WTC11 (cell line): ENCODE measurements around the gene KLK11. TPM values are rescaled to one million over a fixed set of nuclear protein-coding genes. Genes with fewer than 3 reads are reported as not detected.

Experiments used
- ATAC-seq: fragments of 200-7000 bp; cut with Tn5 transposase; 2 replicates; pipeline ENCODE4 v1.10.0; 2021; ENCODE audit warnings: mild to moderate bottlenecking, moderate library complexity
- CTCF ChIA-PET: fragments of 300-600 bp; sonication (Branson Sonifier 250); formaldehyde crosslinking; loops from one replicate; lab custom pipeline; 2021; ENCODE audit warnings: antibody characterized with exemption; lab: Charles Lee
- POLR2A ChIA-PET: fragments of 350-600 bp; sonication (Branson Sonifier 250); formaldehyde crosslinking; loops from one replicate; lab custom pipeline; 2021; ENCODE audit warnings: antibody characterized with exemption; lab: Charles Lee
- DNase-seq: peaks from one replicate; pipeline ENCODE4 v3.0.0; 2021; ENCODE audit warnings: low spot score
- H3K27ac Mint-ChIP-seq: 2 replicates; pipeline ENCODE4 v1.8.0; 2021; ENCODE audit warnings: mixed read lengths
- H3K27me3 Mint-ChIP-seq: 2 replicates; pipeline ENCODE4 v1.8.0; 2021; ENCODE audit warnings: low read depth, mild to moderate bottlenecking, moderate library complexity, mixed read lengths
- H3K36me3 Mint-ChIP-seq: 2 replicates; pipeline ENCODE4 v1.8.0; 2021; ENCODE audit warnings: mixed read lengths
- H3K4me1 Mint-ChIP-seq: 2 replicates; pipeline ENCODE4 v1.8.0; 2022; ENCODE audit warnings: mixed read lengths
- H3K4me3 Mint-ChIP-seq: 2 replicates; pipeline ENCODE4 v1.8.0; 2021; ENCODE audit warnings: mild to moderate bottlenecking, moderate library complexity, mixed read lengths
- H3K9me3 Mint-ChIP-seq: 2 replicates; pipeline ENCODE4 v1.8.0; 2021; ENCODE audit warnings: mixed read lengths
- ETV6 ChIP-seq: sonication (generic); formaldehyde crosslinking; IDR thresholded peaks from 2 replicates; pipeline ENCODE4 v1.8.1; 2022; ENCODE audit warnings: mild to moderate bottlenecking, missing genetic modification reagents
- GABPB1 ChIP-seq: sonication (generic); formaldehyde crosslinking; IDR thresholded peaks from 2 replicates; pipeline ENCODE4 v1.8.1; 2023; ENCODE audit warnings: mild to moderate bottlenecking, missing genetic modification reagents
- MXD4 ChIP-seq: fragments of 250-450 bp; sonication (Bioruptor Pico); IDR thresholded peaks from 2 replicates; pipeline ENCODE4 v1.8.0; 2021; ENCODE audit warnings: mild to moderate bottlenecking, moderate library complexity, borderline replicate concordance
- NR1H2 ChIP-seq: sonication (generic); formaldehyde crosslinking; IDR thresholded peaks from 2 replicates; pipeline ENCODE4 v1.9.0; 2021; ENCODE audit warnings: mild to moderate bottlenecking, moderate library complexity, missing genetic modification reagents
- NR3C1 ChIP-seq: sonication (generic); formaldehyde crosslinking; conservative IDR thresholded peaks from 2 replicates; pipeline ENCODE4 v1.8.1; 2023; ENCODE audit warnings: low read depth, mild to moderate bottlenecking, missing genetic modification reagents
- OVOL2 ChIP-seq: fragments of 250-450 bp; sonication (Bioruptor Pico); IDR thresholded peaks from 2 replicates; pipeline ENCODE4 v1.9.0; 2021; ENCODE audit warnings: mild to moderate bottlenecking, borderline replicate concordance
- SP1 ChIP-seq: sonication (generic); formaldehyde crosslinking; conservative IDR thresholded peaks from 2 replicates; pipeline ENCODE4 v1.8.1; 2022; ENCODE audit warnings: missing genetic modification reagents
- TEAD1 ChIP-seq: sonication (generic); formaldehyde crosslinking; IDR thresholded peaks from 2 replicates; pipeline ENCODE4 v1.8.0; 2022; ENCODE audit warnings: mild to moderate bottlenecking, missing genetic modification reagents
- ZBTB21 ChIP-seq: sonication (generic); formaldehyde crosslinking; IDR thresholded peaks from 2 replicates; pipeline ENCODE4 v1.8.1; 2023; ENCODE audit warnings: mild to moderate bottlenecking, missing genetic modification reagents, borderline replicate concordance
- ZNF121 ChIP-seq: sonication (generic); formaldehyde crosslinking; IDR thresholded peaks from 2 replicates; pipeline ENCODE4 v1.8.0; 2023; ENCODE audit warnings: missing genetic modification reagents
- total RNA-seq: library from RNA; stranded (reverse); gene quantifications from 3 replicates; pipeline ENCODE4 v1.2.3, GENCODE V29; 2021
- TF ChIP-seq, protein P1 (sequence below): sonication (generic); formaldehyde crosslinking; IDR thresholded peaks from 2 replicates; pipeline ENCODE4 v1.8.0; 2022; ENCODE audit warnings: missing genetic modification reagents
- TF ChIP-seq, protein P2 (sequence below): sonication (generic); formaldehyde crosslinking; IDR thresholded peaks from 2 replicates; pipeline ENCODE4 v1.8.0; 2023; ENCODE audit warnings: missing genetic modification reagents, mild to moderate bottlenecking, borderline replicate concordance
- TF ChIP-seq, protein P3 (sequence below): fragments of 250-450 bp; sonication (Bioruptor Pico); IDR thresholded peaks from 2 replicates; pipeline ENCODE4 v2.1.2; 2022; ENCODE audit warnings: mild to moderate bottlenecking, moderate library complexity
- TF ChIP-seq, protein P4 (sequence below): sonication (generic); formaldehyde crosslinking; IDR thresholded peaks from 2 replicates; pipeline ENCODE4 v1.8.1; 2023; ENCODE audit warnings: mild to moderate bottlenecking, missing genetic modification reagents
- TF ChIP-seq, protein P5 (sequence below): fragments of 250-450 bp; sonication (Bioruptor Pico); IDR thresholded peaks from 2 replicates; pipeline ENCODE4 v1.9.0; 2021; ENCODE audit warnings: mild to moderate bottlenecking
- TF ChIP-seq, protein P6 (sequence below): sonication (generic); formaldehyde crosslinking; IDR thresholded peaks from 2 replicates; pipeline ENCODE4 v1.8.1; 2023; ENCODE audit warnings: mild to moderate bottlenecking, moderate library complexity, missing genetic modification reagents
- TF ChIP-seq, protein P7 (sequence below): sonication (generic); formaldehyde crosslinking; conservative IDR thresholded peaks from 2 replicates; pipeline ENCODE4 v1.8.1; 2022; ENCODE audit warnings: mild to moderate bottlenecking, missing genetic modification reagents

The KLK11 gene
- total RNA-seq, 1 experiment from 2014 or later = 0.55 TPM

DNA sequence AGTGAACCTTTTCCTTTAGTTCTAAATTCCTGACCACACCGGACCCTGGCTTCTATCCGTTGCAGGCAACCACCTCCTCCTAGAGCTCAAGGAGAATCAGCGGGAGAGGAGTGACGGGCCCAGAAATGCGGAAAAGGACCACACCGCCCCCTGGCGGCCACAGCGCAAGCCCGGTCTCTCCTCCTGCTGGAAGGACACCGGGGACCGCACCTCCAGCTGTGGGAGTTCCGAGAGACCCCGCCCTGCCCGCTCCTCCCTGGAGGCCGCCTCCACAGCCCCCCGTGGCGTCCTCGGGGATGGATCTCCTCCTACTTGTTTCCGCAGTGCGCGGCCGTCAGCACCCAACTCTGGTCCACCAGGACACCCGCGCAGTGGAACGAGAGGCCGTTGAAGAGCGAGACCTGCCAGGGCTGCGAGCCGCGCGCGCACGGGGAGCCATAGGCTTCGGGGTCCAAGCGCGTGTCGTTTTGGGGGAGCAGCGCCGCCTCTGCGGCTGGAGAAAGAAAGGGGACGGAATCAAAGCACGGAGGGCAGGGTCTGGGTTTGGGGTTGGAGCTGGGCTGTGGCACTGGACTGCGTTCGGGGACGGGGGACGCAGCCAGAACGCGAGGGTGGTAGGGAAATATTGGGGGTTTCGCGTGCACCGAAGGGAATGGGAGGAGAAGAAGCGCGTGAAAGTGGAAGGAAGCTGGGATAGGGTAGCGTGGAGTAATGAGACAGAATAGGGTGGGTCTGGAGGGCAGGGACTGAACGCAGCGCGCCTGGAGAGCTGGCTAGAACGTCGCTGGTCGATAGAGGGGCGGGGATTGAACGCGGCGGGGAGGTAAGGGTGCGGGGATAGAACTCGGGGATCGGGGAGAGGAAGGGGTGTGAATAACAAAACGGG, 9.4 kb downstream of the KLK11 start (continued):
- TF ChIP-seq, protein P1, sequence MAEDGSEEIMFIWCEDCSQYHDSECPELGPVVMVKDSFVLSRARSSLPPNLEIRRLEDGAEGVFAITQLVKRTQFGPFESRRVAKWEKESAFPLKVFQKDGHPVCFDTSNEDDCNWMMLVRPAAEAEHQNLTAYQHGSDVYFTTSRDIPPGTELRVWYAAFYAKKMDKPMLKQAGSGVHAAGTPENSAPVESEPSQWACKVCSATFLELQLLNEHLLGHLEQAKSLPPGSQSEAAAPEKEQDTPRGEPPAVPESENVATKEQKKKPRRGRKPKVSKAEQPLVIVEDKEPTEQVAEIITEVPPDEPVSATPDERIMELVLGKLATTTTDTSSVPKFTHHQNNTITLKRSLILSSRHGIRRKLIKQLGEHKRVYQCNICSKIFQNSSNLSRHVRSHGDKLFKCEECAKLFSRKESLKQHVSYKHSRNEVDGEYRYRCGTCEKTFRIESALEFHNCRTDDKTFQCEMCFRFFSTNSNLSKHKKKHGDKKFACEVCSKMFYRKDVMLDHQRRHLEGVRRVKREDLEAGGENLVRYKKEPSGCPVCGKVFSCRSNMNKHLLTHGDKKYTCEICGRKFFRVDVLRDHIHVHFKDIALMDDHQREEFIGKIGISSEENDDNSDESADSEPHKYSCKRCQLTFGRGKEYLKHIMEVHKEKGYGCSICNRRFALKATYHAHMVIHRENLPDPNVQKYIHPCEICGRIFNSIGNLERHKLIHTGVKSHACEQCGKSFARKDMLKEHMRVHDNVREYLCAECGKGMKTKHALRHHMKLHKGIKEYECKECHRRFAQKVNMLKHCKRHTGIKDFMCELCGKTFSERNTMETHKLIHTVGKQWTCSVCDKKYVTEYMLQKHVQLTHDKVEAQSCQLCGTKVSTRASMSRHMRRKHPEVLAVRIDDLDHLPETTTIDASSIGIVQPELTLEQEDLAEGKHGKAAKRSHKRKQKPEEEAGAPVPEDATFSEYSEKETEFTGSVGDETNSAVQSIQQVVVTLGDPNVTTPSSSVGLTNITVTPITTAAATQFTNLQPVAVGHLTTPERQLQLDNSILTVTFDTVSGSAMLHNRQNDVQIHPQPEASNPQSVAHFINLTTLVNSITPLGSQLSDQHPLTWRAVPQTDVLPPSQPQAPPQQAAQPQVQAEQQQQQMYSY (CRISPR knock-in tag) = peak; percentile 100
- TF ChIP-seq GABPB1 (CRISPR knock-in tag) (no peak), MXD4 (CRISPR knock-in tag) (no peak), NR1H2 (CRISPR knock-in tag) (no peak), ZBTB21 (CRISPR knock-in tag) (peak; percentile 57; the same call in 1 of the 2 replicates)
- TF ChIP-seq, protein P2, sequence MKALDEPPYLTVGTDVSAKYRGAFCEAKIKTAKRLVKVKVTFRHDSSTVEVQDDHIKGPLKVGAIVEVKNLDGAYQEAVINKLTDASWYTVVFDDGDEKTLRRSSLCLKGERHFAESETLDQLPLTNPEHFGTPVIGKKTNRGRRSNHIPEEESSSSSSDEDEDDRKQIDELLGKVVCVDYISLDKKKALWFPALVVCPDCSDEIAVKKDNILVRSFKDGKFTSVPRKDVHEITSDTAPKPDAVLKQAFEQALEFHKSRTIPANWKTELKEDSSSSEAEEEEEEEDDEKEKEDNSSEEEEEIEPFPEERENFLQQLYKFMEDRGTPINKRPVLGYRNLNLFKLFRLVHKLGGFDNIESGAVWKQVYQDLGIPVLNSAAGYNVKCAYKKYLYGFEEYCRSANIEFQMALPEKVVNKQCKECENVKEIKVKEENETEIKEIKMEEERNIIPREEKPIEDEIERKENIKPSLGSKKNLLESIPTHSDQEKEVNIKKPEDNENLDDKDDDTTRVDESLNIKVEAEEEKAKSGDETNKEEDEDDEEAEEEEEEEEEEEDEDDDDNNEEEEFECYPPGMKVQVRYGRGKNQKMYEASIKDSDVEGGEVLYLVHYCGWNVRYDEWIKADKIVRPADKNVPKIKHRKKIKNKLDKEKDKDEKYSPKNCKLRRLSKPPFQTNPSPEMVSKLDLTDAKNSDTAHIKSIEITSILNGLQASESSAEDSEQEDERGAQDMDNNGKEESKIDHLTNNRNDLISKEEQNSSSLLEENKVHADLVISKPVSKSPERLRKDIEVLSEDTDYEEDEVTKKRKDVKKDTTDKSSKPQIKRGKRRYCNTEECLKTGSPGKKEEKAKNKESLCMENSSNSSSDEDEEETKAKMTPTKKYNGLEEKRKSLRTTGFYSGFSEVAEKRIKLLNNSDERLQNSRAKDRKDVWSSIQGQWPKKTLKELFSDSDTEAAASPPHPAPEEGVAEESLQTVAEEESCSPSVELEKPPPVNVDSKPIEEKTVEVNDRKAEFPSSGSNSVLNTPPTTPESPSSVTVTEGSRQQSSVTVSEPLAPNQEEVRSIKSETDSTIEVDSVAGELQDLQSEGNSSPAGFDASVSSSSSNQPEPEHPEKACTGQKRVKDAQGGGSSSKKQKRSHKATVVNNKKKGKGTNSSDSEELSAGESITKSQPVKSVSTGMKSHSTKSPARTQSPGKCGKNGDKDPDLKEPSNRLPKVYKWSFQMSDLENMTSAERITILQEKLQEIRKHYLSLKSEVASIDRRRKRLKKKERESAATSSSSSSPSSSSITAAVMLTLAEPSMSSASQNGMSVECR = 0 out of 2 replicates have a peak, but pooled peaks have one; percentile 68
- TF ChIP-seq, protein P3, sequence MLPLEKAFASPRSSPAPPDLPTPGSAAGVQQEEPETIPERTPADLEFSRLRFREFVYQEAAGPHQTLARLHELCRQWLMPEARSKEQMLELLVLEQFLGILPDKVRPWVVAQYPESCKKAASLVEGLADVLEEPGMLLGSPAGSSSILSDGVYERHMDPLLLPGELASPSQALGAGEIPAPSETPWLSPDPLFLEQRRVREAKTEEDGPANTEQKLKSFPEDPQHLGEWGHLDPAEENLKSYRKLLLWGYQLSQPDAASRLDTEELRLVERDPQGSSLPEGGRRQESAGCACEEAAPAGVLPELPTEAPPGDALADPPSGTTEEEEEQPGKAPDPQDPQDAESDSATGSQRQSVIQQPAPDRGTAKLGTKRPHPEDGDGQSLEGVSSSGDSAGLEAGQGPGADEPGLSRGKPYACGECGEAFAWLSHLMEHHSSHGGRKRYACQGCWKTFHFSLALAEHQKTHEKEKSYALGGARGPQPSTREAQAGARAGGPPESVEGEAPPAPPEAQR (CRISPR knock-in tag) = no peak

DNA sequence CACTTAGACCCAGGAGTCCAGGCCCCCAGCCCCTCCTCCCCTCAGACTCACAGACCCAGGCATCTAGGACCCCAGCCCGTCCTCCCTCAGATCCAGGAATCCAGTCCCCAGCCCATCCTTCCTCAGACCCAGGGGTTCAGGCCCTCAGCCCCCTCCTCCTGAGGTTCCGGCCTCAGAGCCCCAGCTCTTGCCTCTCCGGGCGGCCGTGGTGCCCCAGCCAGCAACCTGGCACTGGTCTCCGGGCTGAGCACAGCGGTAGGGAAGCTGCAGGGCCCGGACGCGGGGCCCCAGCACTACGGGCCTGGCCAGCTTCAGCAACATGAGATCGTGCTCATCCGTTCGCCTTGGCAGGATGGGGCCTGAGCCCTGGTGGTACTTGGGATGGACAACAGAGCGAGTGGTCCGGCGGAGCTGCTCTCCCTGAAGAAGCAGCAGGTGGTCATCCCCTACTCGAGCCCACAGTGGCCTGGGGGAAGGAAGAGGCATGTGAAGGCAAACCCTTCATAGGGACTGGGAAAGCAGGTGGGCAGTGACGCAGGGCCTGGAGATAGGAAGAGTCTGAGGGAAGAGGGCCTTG, 10.6 kb downstream of the KLK11 start:
- H3K27ac Mint-ChIP-seq = peak overlapping the region; percentile 28; the same call in 1 of the 2 replicates
- ChIA-PET CTCF (interaction anchor here (0.9 to 8.5 kb wide), 8 partner anchors 14 to 324 kb away, joined by 3 to 347 read pairs (median 30); partner anchors contain the start of gene KLK8), POLR2A (interaction anchor here (0.6 kb wide), 1 partner anchor 460 kb away, joined by 3 read pairs; no protein-coding TSS in a partner anchor)
- no peaks in the 10 kb centered on the region for H3K36me3 Mint-ChIP-seq
- H3K4me1 Mint-ChIP-seq = peaks cover 9% of the 10 kb centered on the region
- DNase-seq (no peak), ATAC-seq (no peak)
- H3K27me3 Mint-ChIP-seq = peaks cover 60% of the 10 kb centered on the region
- H3K9me3 Mint-ChIP-seq = no peaks in the 10 kb centered on the region
- H3K4me3 Mint-ChIP-seq = peak overlapping the region; percentile 45
- TF ChIP-seq NR3C1 (CRISPR knock-in tag) = no peak
- no peak for TF ChIP-seq ETV6 (CRISPR knock-in tag)
- no peak for TF ChIP-seq ZNF121 (CRISPR knock-in tag)
- TF ChIP-seq SP1 (CRISPR knock-in tag) = no peak
- no peak for TF ChIP-seq OVOL2
- TF ChIP-seq, protein P4, sequence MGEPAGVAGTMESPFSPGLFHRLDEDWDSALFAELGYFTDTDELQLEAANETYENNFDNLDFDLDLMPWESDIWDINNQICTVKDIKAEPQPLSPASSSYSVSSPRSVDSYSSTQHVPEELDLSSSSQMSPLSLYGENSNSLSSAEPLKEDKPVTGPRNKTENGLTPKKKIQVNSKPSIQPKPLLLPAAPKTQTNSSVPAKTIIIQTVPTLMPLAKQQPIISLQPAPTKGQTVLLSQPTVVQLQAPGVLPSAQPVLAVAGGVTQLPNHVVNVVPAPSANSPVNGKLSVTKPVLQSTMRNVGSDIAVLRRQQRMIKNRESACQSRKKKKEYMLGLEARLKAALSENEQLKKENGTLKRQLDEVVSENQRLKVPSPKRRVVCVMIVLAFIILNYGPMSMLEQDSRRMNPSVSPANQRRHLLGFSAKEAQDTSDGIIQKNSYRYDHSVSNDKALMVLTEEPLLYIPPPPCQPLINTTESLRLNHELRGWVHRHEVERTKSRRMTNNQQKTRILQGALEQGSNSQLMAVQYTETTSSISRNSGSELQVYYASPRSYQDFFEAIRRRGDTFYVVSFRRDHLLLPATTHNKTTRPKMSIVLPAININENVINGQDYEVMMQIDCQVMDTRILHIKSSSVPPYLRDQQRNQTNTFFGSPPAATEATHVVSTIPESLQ (CRISPR knock-in tag) = no peak
- TF ChIP-seq TEAD1 (CRISPR knock-in tag) = no peak
- TF ChIP-seq, protein P5, sequence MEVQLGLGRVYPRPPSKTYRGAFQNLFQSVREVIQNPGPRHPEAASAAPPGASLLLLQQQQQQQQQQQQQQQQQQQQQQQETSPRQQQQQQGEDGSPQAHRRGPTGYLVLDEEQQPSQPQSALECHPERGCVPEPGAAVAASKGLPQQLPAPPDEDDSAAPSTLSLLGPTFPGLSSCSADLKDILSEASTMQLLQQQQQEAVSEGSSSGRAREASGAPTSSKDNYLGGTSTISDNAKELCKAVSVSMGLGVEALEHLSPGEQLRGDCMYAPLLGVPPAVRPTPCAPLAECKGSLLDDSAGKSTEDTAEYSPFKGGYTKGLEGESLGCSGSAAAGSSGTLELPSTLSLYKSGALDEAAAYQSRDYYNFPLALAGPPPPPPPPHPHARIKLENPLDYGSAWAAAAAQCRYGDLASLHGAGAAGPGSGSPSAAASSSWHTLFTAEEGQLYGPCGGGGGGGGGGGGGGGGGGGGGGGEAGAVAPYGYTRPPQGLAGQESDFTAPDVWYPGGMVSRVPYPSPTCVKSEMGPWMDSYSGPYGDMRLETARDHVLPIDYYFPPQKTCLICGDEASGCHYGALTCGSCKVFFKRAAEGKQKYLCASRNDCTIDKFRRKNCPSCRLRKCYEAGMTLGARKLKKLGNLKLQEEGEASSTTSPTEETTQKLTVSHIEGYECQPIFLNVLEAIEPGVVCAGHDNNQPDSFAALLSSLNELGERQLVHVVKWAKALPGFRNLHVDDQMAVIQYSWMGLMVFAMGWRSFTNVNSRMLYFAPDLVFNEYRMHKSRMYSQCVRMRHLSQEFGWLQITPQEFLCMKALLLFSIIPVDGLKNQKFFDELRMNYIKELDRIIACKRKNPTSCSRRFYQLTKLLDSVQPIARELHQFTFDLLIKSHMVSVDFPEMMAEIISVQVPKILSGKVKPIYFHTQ (CRISPR knock-in tag) = no peak
- TF ChIP-seq, protein P6, sequence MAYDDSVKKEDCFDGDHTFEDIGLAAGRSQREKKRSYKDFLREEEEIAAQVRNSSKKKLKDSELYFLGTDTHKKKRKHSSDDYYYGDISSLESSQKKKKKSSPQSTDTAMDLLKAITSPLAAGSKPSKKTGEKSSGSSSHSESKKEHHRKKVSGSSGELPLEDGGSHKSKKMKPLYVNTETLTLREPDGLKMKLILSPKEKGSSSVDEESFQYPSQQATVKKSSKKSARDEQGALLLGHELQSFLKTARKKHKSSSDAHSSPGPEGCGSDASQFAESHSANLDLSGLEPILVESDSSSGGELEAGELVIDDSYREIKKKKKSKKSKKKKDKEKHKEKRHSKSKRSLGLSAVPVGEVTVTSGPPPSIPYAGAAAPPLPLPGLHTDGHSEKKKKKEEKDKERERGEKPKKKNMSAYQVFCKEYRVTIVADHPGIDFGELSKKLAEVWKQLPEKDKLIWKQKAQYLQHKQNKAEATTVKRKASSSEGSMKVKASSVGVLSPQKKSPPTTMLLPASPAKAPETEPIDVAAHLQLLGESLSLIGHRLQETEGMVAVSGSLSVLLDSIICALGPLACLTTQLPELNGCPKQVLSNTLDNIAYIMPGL (CRISPR knock-in tag) = no peak
- TF ChIP-seq, protein P7, sequence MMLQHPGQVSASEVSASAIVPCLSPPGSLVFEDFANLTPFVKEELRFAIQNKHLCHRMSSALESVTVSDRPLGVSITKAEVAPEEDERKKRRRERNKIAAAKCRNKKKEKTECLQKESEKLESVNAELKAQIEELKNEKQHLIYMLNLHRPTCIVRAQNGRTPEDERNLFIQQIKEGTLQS (CRISPR knock-in tag) = no peak
